HepG2 (cell line): ENCODE results near the gene ZBTB44. TPM values are rescaled to one million over a fixed set of nuclear protein-coding genes. Genes with fewer than 3 reads are reported as not detected.
A peak's percentile ranks its signal among the peaks of the same experiment; 100 is the strongest.

Experiments used
- ELF4 ChIP-seq: sonication (generic); formaldehyde crosslinking; IDR thresholded peaks from 2 replicates; pipeline ENCODE4 v1.5.0; 2020; ENCODE audit warnings: missing genetic modification reagents, mild to moderate bottlenecking, moderate library complexity, borderline replicate concordance
- HNRNPUL1 ChIP-seq: fragments of 200-400 bp; formaldehyde crosslinking; IDR thresholded peaks from 2 replicates; pipeline ENCODE4 v1.6.1; 2017; ENCODE audit warnings: low read depth, mild to moderate bottlenecking, low read length, moderate library complexity
- MIER2 ChIP-seq: IDR thresholded peaks from 2 replicates; pipeline ENCODE4 v1.6.1; 2016; ENCODE audit warnings: missing biosample characterization, missing genetic modification reagents
- NFKB2 ChIP-seq: sonication (generic); formaldehyde crosslinking; IDR thresholded peaks from 2 replicates; pipeline ENCODE4 v1.4.0; 2020; ENCODE audit warnings: missing genetic modification reagents, borderline replicate concordance
- RARG ChIP-seq: sonication (generic); formaldehyde crosslinking; IDR thresholded peaks from 2 replicates; pipeline ENCODE4 v1.4.0; 2020; ENCODE audit warnings: low read depth, mild to moderate bottlenecking, missing genetic modification reagents
- REXO4 ChIP-seq: sonication (generic); formaldehyde crosslinking; IDR thresholded peaks from 2 replicates; pipeline ENCODE4 v1.8.0; 2022; ENCODE audit warnings: missing genetic modification reagents, mild to moderate bottlenecking, borderline replicate concordance
- ZBTB38 ChIP-seq: sonication (generic); formaldehyde crosslinking; IDR thresholded peaks from 2 replicates; pipeline ENCODE4 v1.5.1; 2020; ENCODE audit warnings: mild to moderate bottlenecking, missing genetic modification reagents
- ZC3H13 ChIP-seq: sonication (generic); formaldehyde crosslinking; IDR thresholded peaks from 2 replicates; pipeline ENCODE4 v1.8.1; 2023; ENCODE audit warnings: mild to moderate bottlenecking, missing genetic modification reagents, moderate library complexity
- ZMAT3 ChIP-seq: sonication (generic); formaldehyde crosslinking; conservative IDR thresholded peaks from 2 replicates; pipeline ENCODE4 v1.7.0; 2021; ENCODE audit warnings: missing genetic modification reagents
- ZMYM4 ChIP-seq: sonication (generic); formaldehyde crosslinking; IDR thresholded peaks from 2 replicates; pipeline ENCODE4 v1.8.1; 2023; ENCODE audit warnings: mild to moderate bottlenecking, missing genetic modification reagents
- polyA plus RNA-seq, 8 experiments: library from polyadenylated mRNA; depleted of rRNA in 3 of 8; stranded (reverse) in 7 of 8; unstranded in 1 of 8; fragments of >200 nt; fragmentation: Illumina TruSeq in 4 of 8; extraction: Trizol in 4 of 8; gene quantifications; 2 replicates each; pipeline versions ENCODE4 v1.2.1 to v1.2.3, GENCODE V29; 2011 to 2016; ENCODE audit warnings: low read depth in 4 of 8, missing spikeins in 1 of 8, mixed read lengths in 1 of 8; ENCODE audit not compliant: insufficient read depth in 1 of 8
- total RNA-seq, 5 experiments: library from RNA; depleted of rRNA; stranded (reverse); fragments of >200 nt; fragmentation: Illumina TruSeq; extraction: Trizol; gene quantifications; 2 replicates each; pipeline ENCODE4 v1.2.3, GENCODE V29; 2016; ENCODE audit warnings: low read depth in 1 of 5
- TF ChIP-seq, protein P1 (sequence below): sonication (generic); formaldehyde crosslinking; IDR thresholded peaks from 2 replicates; pipeline ENCODE4 v1.4.0; 2020; ENCODE audit warnings: mild to moderate bottlenecking, missing genetic modification reagents
- TF ChIP-seq, protein P2 (sequence below): sonication (generic); formaldehyde crosslinking; IDR thresholded peaks from 2 replicates; pipeline ENCODE4 v1.5.0; 2020; ENCODE audit warnings: missing genetic modification reagents
- TF ChIP-seq, protein P3 (sequence below): sonication (generic); formaldehyde crosslinking; IDR thresholded peaks from 2 replicates; pipeline ENCODE4 v1.5.1; 2020; ENCODE audit warnings: mild to moderate bottlenecking, missing genetic modification reagents, moderate library complexity
- TF ChIP-seq, protein P4 (sequence below): sonication (generic); formaldehyde crosslinking; IDR thresholded peaks from 2 replicates; pipeline ENCODE4 v1.4.0; 2020; ENCODE audit warnings: missing genetic modification reagents
- TF ChIP-seq, protein P5 (sequence below): sonication (generic); formaldehyde crosslinking; IDR thresholded peaks from 2 replicates; pipeline ENCODE4 v1.5.1; 2020; ENCODE audit warnings: missing genetic modification reagents, mild to moderate bottlenecking, borderline replicate concordance

Gene ZBTB44
- total and polyA plus RNA-seq, 2 of the 13 experiments (the other 11 are each of a cell fraction or from before 2014, with no cell fraction given): 22.8 to 23.6 TPM

DNA sequence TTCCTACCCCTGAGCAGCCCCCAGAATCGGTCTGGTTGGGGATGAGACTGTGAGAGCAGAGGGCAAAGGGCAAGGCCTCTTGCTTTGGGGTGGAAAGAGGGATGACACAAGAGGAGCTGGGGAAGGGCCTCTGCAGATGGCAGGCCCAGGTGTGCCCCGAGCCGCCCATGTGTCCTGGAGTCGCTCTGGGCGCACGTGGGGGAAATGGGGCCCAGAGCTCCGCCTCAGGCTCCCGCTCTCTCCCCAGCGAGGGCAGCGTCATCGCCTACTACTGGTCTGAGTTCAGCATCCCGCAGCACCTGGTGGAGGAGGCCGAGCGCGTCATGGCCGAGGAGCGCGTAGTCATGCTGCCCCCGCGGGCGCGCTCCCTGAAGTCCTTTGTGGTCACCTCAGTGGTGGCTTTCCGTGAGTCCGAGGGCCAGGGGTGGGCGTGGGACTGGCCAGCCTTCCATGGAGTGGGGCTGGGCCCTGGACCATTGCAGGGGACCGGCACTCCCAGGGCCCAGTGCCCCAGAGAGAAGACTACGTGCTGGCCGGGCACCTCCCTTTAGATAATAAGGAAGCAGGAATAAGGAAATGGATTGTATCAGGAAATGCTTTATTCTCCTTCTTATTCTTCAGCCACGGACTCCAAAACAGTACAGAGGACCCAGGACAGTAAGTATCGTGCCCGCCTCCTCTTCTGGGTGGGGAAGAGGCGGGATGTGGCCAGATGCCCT is 125.1 kb downstream of the ZBTB44 start (continued):
- TF ChIP-seq, protein P1, sequence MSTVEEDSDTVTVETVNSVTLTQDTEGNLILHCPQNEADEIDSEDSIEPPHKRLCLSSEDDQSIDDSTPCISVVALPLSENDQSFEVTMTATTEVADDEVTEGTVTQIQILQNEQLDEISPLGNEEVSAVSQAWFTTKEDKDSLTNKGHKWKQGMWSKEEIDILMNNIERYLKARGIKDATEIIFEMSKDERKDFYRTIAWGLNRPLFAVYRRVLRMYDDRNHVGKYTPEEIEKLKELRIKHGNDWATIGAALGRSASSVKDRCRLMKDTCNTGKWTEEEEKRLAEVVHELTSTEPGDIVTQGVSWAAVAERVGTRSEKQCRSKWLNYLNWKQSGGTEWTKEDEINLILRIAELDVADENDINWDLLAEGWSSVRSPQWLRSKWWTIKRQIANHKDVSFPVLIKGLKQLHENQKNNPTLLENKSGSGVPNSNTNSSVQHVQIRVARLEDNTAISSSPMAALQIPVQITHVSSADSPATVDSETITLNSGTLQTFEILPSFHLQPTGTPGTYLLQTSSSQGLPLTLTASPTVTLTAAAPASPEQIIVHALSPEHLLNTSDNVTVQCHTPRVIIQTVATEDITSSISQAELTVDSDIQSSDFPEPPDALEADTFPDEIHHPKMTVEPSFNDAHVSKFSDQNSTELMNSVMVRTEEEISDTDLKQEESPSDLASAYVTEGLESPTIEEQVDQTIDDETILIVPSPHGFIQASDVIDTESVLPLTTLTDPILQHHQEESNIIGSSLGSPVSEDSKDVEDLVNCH (CRISPR knock-in tag): no peak
- TF ChIP-seq ELF4 (CRISPR knock-in tag) (no peak), NFKB2 (CRISPR knock-in tag) (0 out of 2 replicates have a peak, but pooled peaks have one; percentile 30), HNRNPUL1 (no peak), MIER2 (CRISPR knock-in tag) (no peak), ZMAT3 (CRISPR knock-in tag) (no peak), ZBTB38 (CRISPR knock-in tag) (peak; percentile 31; the same call in 1 of the 2 replicates), REXO4 (CRISPR knock-in tag) (no peak), RARG (no peak), ZMYM4 (CRISPR knock-in tag) (0 out of 2 replicates have a peak, but pooled peaks have one; percentile 12), ZC3H13 (CRISPR knock-in tag) (no peak)
- TF ChIP-seq, protein P2, sequence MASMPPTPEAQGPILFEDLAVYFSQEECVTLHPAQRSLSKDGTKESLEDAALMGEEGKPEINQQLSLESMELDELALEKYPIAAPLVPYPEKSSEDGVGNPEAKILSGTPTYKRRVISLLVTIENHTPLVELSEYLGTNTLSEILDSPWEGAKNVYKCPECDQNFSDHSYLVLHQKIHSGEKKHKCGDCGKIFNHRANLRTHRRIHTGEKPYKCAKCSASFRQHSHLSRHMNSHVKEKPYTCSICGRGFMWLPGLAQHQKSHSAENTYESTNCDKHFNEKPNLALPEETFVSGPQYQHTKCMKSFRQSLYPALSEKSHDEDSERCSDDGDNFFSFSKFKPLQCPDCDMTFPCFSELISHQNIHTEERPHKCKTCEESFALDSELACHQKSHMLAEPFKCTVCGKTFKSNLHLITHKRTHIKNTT: no peak
- TF ChIP-seq, protein P3, sequence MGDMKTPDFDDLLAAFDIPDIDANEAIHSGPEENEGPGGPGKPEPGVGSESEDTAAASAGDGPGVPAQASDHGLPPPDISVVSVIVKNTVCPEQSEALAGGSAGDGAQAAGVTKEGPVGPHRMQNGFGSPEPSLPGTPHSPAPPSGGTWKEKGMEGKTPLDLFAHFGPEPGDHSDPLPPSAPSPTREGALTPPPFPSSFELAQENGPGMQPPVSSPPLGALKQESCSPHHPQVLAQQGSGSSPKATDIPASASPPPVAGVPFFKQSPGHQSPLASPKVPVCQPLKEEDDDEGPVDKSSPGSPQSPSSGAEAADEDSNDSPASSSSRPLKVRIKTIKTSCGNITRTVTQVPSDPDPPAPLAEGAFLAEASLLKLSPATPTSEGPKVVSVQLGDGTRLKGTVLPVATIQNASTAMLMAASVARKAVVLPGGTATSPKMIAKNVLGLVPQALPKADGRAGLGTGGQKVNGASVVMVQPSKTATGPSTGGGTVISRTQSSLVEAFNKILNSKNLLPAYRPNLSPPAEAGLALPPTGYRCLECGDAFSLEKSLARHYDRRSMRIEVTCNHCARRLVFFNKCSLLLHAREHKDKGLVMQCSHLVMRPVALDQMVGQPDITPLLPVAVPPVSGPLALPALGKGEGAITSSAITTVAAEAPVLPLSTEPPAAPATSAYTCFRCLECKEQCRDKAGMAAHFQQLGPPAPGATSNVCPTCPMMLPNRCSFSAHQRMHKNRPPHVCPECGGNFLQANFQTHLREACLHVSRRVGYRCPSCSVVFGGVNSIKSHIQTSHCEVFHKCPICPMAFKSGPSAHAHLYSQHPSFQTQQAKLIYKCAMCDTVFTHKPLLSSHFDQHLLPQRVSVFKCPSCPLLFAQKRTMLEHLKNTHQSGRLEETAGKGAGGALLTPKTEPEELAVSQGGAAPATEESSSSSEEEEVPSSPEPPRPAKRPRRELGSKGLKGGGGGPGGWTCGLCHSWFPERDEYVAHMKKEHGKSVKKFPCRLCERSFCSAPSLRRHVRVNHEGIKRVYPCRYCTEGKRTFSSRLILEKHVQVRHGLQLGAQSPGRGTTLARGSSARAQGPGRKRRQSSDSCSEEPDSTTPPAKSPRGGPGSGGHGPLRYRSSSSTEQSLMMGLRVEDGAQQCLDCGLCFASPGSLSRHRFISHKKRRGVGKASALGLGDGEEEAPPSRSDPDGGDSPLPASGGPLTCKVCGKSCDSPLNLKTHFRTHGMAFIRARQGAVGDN (CRISPR knock-in tag): peak; percentile 54; the same call in 1 of the 2 replicates
- TF ChIP-seq, protein P4, sequence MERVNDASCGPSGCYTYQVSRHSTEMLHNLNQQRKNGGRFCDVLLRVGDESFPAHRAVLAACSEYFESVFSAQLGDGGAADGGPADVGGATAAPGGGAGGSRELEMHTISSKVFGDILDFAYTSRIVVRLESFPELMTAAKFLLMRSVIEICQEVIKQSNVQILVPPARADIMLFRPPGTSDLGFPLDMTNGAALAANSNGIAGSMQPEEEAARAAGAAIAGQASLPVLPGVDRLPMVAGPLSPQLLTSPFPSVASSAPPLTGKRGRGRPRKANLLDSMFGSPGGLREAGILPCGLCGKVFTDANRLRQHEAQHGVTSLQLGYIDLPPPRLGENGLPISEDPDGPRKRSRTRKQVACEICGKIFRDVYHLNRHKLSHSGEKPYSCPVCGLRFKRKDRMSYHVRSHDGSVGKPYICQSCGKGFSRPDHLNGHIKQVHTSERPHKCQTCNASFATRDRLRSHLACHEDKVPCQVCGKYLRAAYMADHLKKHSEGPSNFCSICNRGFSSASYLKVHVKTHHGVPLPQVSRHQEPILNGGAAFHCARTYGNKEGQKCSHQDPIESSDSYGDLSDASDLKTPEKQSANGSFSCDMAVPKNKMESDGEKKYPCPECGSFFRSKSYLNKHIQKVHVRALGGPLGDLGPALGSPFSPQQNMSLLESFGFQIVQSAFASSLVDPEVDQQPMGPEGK (CRISPR knock-in tag): peak; percentile 31; the same call in 1 of the 2 replicates
- TF ChIP-seq, protein P5, sequence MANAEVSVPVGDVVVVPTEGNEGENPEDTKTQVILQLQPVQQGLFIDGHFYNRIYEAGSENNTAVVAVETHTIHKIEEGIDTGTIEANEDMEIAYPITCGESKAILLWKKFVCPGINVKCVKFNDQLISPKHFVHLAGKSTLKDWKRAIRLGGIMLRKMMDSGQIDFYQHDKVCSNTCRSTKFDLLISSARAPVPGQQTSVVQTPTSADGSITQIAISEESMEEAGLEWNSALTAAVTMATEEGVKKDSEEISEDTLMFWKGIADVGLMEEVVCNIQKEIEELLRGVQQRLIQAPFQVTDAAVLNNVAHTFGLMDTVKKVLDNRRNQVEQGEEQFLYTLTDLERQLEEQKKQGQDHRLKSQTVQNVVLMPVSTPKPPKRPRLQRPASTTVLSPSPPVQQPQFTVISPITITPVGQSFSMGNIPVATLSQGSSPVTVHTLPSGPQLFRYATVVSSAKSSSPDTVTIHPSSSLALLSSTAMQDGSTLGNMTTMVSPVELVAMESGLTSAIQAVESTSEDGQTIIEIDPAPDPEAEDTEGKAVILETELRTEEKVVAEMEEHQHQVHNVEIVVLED (CRISPR knock-in tag): no peak
